Smooth muscle cell (in vitro differentiated cells): Measurements from ENCODE around the gene CCNL2. TPM values are rescaled to one million over a fixed set of nuclear protein-coding genes. Genes with fewer than 3 reads are reported as not detected.

Experiments
- DNase-seq: peaks from one replicate; lab custom pipeline; 2025; ENCODE audit not compliant: unreplicated experiment; lab: John Stamatoyannopoulos, UW
- H2AFZ ChIP-seq: fragments of 200-600 bp; sonication (generic); 2 replicates; pipeline ENCODE4 v1.6.0; 2016; ENCODE audit warnings: antibody characterized with exemption, low read depth, mild to moderate bottlenecking
- H3F3A ChIP-seq: fragments of 200-600 bp; sonication (generic); 2 replicates; pipeline ENCODE4 v1.6.0; 2017; ENCODE audit warnings: antibody characterized with exemption, low read depth
- H3K27ac ChIP-seq: fragments of 200-600 bp; sonication (generic); 2 replicates; pipeline ENCODE4 v1.5.1; 2016; ENCODE audit warnings: low read depth, mild to moderate bottlenecking
- H3K27me3 ChIP-seq: fragments of 200-600 bp; sonication (generic); 2 replicates; pipeline ENCODE4 v1.6.1; 2016; ENCODE audit warnings: low read depth, mild to moderate bottlenecking
- H3K36me3 ChIP-seq: fragments of 200-600 bp; sonication (generic); 2 replicates; pipeline ENCODE4 v1.5.1; 2016; ENCODE audit warnings: low read depth
- H3K4me1 ChIP-seq: fragments of 200-600 bp; sonication (generic); 2 replicates; pipeline ENCODE4 v1.5.1; 2016; ENCODE audit warnings: low read depth
- H3K4me2 ChIP-seq: fragments of 200-600 bp; sonication (generic); 2 replicates; pipeline ENCODE4 v1.6.0; 2016; ENCODE audit warnings: mild to moderate bottlenecking
- H3K4me3 ChIP-seq: fragments of 200-600 bp; sonication (generic); 2 replicates; pipeline ENCODE4 v1.5.1; 2016; ENCODE audit warnings: mild to moderate bottlenecking
- H3K79me2 ChIP-seq: fragments of 200-600 bp; sonication (generic); 2 replicates; pipeline ENCODE4 v1.6.0; 2016; ENCODE audit warnings: low read depth, mild to moderate bottlenecking
- H3K9ac ChIP-seq: fragments of 200-600 bp; sonication (generic); 2 replicates; pipeline ENCODE4 v1.6.0; 2016; ENCODE audit warnings: low read depth
- H3K9me3 ChIP-seq: fragments of 200-600 bp; sonication (generic); replicated peaks from 2 replicates; pipeline ENCODE4 v1.5.1; 2016; ENCODE audit warnings: low read depth
- H4K20me1 ChIP-seq: fragments of 200-600 bp; sonication (generic); 2 replicates; pipeline ENCODE4 v1.6.0; 2016; ENCODE audit warnings: low read depth
- WGBS: methylation state at CpG from one replicate; pipeline ENCODE4 v1.1.7; 2016; ENCODE audit warnings: low lambda C conversion rate; 5-methylcytosine and 5-hydroxymethylcytosine counted together
- polyA plus RNA-seq: library from polyadenylated mRNA; unstranded; fragments of >200 nt; fragmentation: Nextera tagmentation; extraction: Ambion mirVana; gene quantifications from 2 replicates; pipeline ENCODE4 v1.2.1, GENCODE V29; 2016
- total RNA-seq: library from RNA; depleted of rRNA; stranded (reverse); fragments of >200 nt; gene quantifications from 2 replicates; pipeline ENCODE4 v1.2.3, GENCODE V29; 2014
- TF ChIP-seq, protein P1 (sequence below): fragments of 200-600 bp; sonication (generic); IDR thresholded peaks from 2 replicates; pipeline ENCODE4 v1.5.1; 2017; ENCODE audit warnings: borderline replicate concordance, mild to moderate bottlenecking, antibody characterized with exemption; ENCODE audit not compliant: insufficient read depth, poor library complexity, severe bottlenecking

Gene CCNL2
- total and polyA plus RNA-seq, 2 experiments from 2014 or later, result 144 to 180 TPM

GRCh38 chr1:1366699-1367066, 32.5 kb downstream of the CCNL2 start:
- H3K9ac ChIP-seq, result no peak overlapping the region
- H3K79me2 ChIP-seq, result peaks cover under 1% of the 10 kb centered on the region
- H3K4me3 ChIP-seq, result no peak overlapping the region
- H3K27ac ChIP-seq, result no peak overlapping the region
- TF ChIP-seq, protein P1, sequence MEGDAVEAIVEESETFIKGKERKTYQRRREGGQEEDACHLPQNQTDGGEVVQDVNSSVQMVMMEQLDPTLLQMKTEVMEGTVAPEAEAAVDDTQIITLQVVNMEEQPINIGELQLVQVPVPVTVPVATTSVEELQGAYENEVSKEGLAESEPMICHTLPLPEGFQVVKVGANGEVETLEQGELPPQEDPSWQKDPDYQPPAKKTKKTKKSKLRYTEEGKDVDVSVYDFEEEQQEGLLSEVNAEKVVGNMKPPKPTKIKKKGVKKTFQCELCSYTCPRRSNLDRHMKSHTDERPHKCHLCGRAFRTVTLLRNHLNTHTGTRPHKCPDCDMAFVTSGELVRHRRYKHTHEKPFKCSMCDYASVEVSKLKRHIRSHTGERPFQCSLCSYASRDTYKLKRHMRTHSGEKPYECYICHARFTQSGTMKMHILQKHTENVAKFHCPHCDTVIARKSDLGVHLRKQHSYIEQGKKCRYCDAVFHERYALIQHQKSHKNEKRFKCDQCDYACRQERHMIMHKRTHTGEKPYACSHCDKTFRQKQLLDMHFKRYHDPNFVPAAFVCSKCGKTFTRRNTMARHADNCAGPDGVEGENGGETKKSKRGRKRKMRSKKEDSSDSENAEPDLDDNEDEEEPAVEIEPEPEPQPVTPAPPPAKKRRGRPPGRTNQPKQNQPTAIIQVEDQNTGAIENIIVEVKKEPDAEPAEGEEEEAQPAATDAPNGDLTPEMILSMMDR, result no peak
- 92% methylated on average over 3 of the region's 3 CpGs for WGBS
- no peaks in the 10 kb centered on the region for H4K20me1 ChIP-seq
- H3K4me1 ChIP-seq, result peaks cover 7% of the 10 kb centered on the region
- no peaks in the 10 kb centered on the region for H3K27me3 ChIP-seq
- peaks cover 1% of the 10 kb centered on the region for H3F3A ChIP-seq
- DNase-seq, result no peak
- no peak overlapping the region for H3K4me2 ChIP-seq
- H3K36me3 ChIP-seq, result no peaks in the 10 kb centered on the region
- H3K9me3 ChIP-seq, result no peaks in the 10 kb centered on the region
- no peak overlapping the region for H2AFZ ChIP-seq

- 81% methylated on average over 10 of the region's 10 CpGs for WGBS
- no peaks in the 10 kb centered on the region for H3K27me3 ChIP-seq
Observed at GRCh38 chr1:1365875-1366698, 33.0 kb downstream of the CCNL2 start.

GRCh38 chr1:1364266-1364665, 34.9 kb downstream of the CCNL2 start:
- Histone ChIP-seq H3K9ac (no peak overlapping the region), H3F3A (peaks cover 17% of the 10 kb centered on the region)
- 85% methylated on average over 14 of the region's 14 CpGs for WGBS

More at GRCh38 chr1:1365875-1366698, 33.0 kb downstream of the CCNL2 start:
- DNase-seq, result no peak
- peaks cover 7% of the 10 kb centered on the region for H3F3A ChIP-seq
- no peaks in the 10 kb centered on the region for H4K20me1 ChIP-seq
- TF ChIP-seq, protein P1, result no peak
- H3K9me3 ChIP-seq, result no peaks in the 10 kb centered on the region
- H3K27ac ChIP-seq, result no peak overlapping the region
- H3K4me1 ChIP-seq, result peaks cover 12% of the 10 kb centered on the region
- no peaks in the 10 kb centered on the region for H3K79me2 ChIP-seq
- no peaks in the 10 kb centered on the region for H3K36me3 ChIP-seq
- no peak overlapping the region for H2AFZ ChIP-seq
- no peak overlapping the region for H3K4me3 ChIP-seq
- no peak overlapping the region for H3K9ac ChIP-seq
- no peak overlapping the region for H3K4me2 ChIP-seq

More at GRCh38 chr1:1364266-1364665, 34.9 kb downstream of the CCNL2 start:
- H3K36me3 ChIP-seq, result no peaks in the 10 kb centered on the region
- H3K4me1 ChIP-seq, result peaks cover 26% of the 10 kb centered on the region
- no peak overlapping the region for H3K4me2 ChIP-seq
- no peak for DNase-seq
- no peaks in the 10 kb centered on the region for H4K20me1 ChIP-seq
- no peak overlapping the region for H3K4me3 ChIP-seq
- TF ChIP-seq, protein P1, result no peak
- H3K9me3 ChIP-seq, result no peaks in the 10 kb centered on the region
- no peak overlapping the region for H3K27ac ChIP-seq
- no peaks in the 10 kb centered on the region for H3K27me3 ChIP-seq
- H3K79me2 ChIP-seq, result no peaks in the 10 kb centered on the region
- H2AFZ ChIP-seq, result no peak overlapping the region
